ENCODE results near the gene FUT8. TPM values are rescaled to one million over a fixed set of nuclear protein-coding genes. Genes with fewer than 3 reads are reported as not detected.

Gene FUT8
- total RNA-seq, 4 donors from 2014 or later = 15.2 to 38.0 (median 20.7) TPM

GRCh38 chr14:65772921-65773574, 360.5 kb downstream of the FUT8 start:
- no peaks in the 10 kb centered on the region for H3K36me3 ChIP-seq
- no peaks in the 10 kb centered on the region for H3K27me3 ChIP-seq
- H3K27ac ChIP-seq = no peak overlapping the region
- no peaks in the 10 kb centered on the region for H3K9me3 ChIP-seq
- TF ChIP-seq EP300 (IDR thresholded peaks at IDR 0.05) (no peak), POLR2AphosphoS5 (IDR thresholded peaks at IDR 0.05) (no peak), POLR2A (IDR thresholded peaks at IDR 0.05) (no peak)
- TF ChIP-seq, protein P1, sequence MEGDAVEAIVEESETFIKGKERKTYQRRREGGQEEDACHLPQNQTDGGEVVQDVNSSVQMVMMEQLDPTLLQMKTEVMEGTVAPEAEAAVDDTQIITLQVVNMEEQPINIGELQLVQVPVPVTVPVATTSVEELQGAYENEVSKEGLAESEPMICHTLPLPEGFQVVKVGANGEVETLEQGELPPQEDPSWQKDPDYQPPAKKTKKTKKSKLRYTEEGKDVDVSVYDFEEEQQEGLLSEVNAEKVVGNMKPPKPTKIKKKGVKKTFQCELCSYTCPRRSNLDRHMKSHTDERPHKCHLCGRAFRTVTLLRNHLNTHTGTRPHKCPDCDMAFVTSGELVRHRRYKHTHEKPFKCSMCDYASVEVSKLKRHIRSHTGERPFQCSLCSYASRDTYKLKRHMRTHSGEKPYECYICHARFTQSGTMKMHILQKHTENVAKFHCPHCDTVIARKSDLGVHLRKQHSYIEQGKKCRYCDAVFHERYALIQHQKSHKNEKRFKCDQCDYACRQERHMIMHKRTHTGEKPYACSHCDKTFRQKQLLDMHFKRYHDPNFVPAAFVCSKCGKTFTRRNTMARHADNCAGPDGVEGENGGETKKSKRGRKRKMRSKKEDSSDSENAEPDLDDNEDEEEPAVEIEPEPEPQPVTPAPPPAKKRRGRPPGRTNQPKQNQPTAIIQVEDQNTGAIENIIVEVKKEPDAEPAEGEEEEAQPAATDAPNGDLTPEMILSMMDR (IDR thresholded peaks at IDR 0.05) = no peak
- WGBS = 61% methylated on average over 4 of the region's 4 CpGs
- H3K4me3 ChIP-seq = no peak overlapping the region
- DNase-seq (ENCODE audit: low spot score in 2 of 2) = no peak
- no peaks in the 10 kb centered on the region for H3K4me1 ChIP-seq

DNA sequence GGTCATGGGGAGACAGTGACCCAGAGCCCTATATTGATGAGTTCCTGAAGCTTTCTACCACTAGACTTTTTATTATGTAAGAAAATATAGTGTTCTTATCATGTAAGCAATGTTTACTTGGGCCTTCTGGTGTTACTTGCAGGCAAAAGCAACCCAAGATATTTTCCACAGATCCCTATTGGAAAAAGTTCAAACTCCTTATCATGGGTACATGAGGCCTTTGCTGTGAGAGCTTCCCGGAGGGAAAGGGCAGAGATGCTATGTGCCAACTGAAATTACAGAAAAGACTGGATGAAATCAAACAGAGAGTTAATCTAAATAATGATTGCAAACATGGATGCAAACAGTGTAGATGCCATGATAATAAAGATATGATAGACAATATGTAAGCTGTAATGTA, 361.5 kb downstream of the FUT8 start:
- Histone ChIP-seq H3K27me3 (no peaks in the 10 kb centered on the region), H3K27ac (no peak overlapping the region), H3K9me3 (no peaks in the 10 kb centered on the region), H3K36me3 (no peaks in the 10 kb centered on the region), H3K4me3 (no peak overlapping the region), H3K4me1 (no peaks in the 10 kb centered on the region)
- TF ChIP-seq, protein P1 (IDR thresholded peaks at IDR 0.05) = no peak
- no peak for TF ChIP-seq POLR2AphosphoS5 (IDR thresholded peaks at IDR 0.05)
- no peak for TF ChIP-seq EP300 (IDR thresholded peaks at IDR 0.05)
- TF ChIP-seq POLR2A (IDR thresholded peaks at IDR 0.05) = no peak
- WGBS = 95% methylated on average over 1 of the region's 1 CpG
- no peak for DNase-seq (ENCODE audit: low spot score in 2 of 2)

- DNase-seq (ENCODE audit: low spot score in 2 of 2) = no peak
- H3K9me3 ChIP-seq = no peaks in the 10 kb centered on the region
- H3K27ac ChIP-seq = no peak overlapping the region
- WGBS = 79% methylated on average over 4 of the region's 4 CpGs
- no peak overlapping the region for H3K4me3 ChIP-seq
- H3K27me3 ChIP-seq = no peaks in the 10 kb centered on the region
- TF ChIP-seq POLR2A (IDR thresholded peaks at IDR 0.05) (no peak), POLR2AphosphoS5 (IDR thresholded peaks at IDR 0.05) (no peak), EP300 (IDR thresholded peaks at IDR 0.05) (no peak)
- TF ChIP-seq, protein P1 (IDR thresholded peaks at IDR 0.05) = no peak
- H3K4me1 ChIP-seq = no peaks in the 10 kb centered on the region
- H3K36me3 ChIP-seq = no peaks in the 10 kb centered on the region
Observed at GRCh38 chr14:65776193-65776852, 363.8 kb downstream of the FUT8 start.

- H3K27me3 ChIP-seq = no peaks in the 10 kb centered on the region
- H3K9me3 ChIP-seq = no peaks in the 10 kb centered on the region
- no peaks in the 10 kb centered on the region for H3K4me1 ChIP-seq
- WGBS = 73% methylated on average over 2 of the region's 2 CpGs
- no peaks in the 10 kb centered on the region for H3K36me3 ChIP-seq
- no peak for DNase-seq (ENCODE audit: low spot score in 2 of 2)
- H3K4me3 ChIP-seq = no peak overlapping the region
- H3K27ac ChIP-seq = no peak overlapping the region
- TF ChIP-seq POLR2AphosphoS5 (IDR thresholded peaks at IDR 0.05) (no peak), POLR2A (IDR thresholded peaks at IDR 0.05) (no peak), EP300 (IDR thresholded peaks at IDR 0.05) (no peak)
- TF ChIP-seq, protein P1 (IDR thresholded peaks at IDR 0.05) = no peak
Observed at GRCh38 chr14:65780566-65780965, 368.0 kb downstream of the FUT8 start.

- WGBS = 92% methylated on average over 3 of the region's 3 CpGs
- H3K4me1 ChIP-seq = no peaks in the 10 kb centered on the region
- no peak overlapping the region for H3K27ac ChIP-seq
- TF ChIP-seq POLR2AphosphoS5 (IDR thresholded peaks at IDR 0.05) = no peak
- DNase-seq (ENCODE audit: low spot score in 2 of 2) = no peak
- no peak overlapping the region for H3K4me3 ChIP-seq
- H3K27me3 ChIP-seq = no peaks in the 10 kb centered on the region
- H3K9me3 ChIP-seq = no peaks in the 10 kb centered on the region
- no peaks in the 10 kb centered on the region for H3K36me3 ChIP-seq
Observed at GRCh38 chr14:65783101-65783500, 370.6 kb downstream of the FUT8 start.

Data from suprapubic skin (tissue), 4 donors.